HG02852 (cell line): ENCODE data around the gene CHRNB1.

Experiments used
- ATAC-seq: cut with Tn5 transposase; IDR thresholded peaks from one replicate; pipeline ENCODE4 v1.9.1; 2021; ENCODE audit warnings: mild to moderate bottlenecking, moderate library complexity; ENCODE audit not compliant: unreplicated experiment

CHRNB1 gene

GRCh38 chr17:7437369-7437863, 7.4 kb upstream of the CHRNB1 start:
- ATAC-seq, result no peak

GRCh38 chr17:7437950-7438614, 6.8 kb upstream of the CHRNB1 start:
- ATAC-seq, result no peak

- no peak for ATAC-seq
Observed at GRCh38 chr17:7438656-7439460, 6.0 kb upstream of the CHRNB1 start.

GRCh38 chr17:7439462-7440112, 5.3 kb upstream of the CHRNB1 start, which contains the start of gene FGF11:
Gene FGF11 (plus strand): TSS chr17:7439512. CDS start chr17:7439621, 109 bp downstream.
- ATAC-seq, result no peak

GRCh38 chr17:7440113-7440833, 4.6 kb upstream of the CHRNB1 start:
- no peak for ATAC-seq

GRCh38 chr17:7440834-7441195, 4.0 kb upstream of the CHRNB1 start:
- ATAC-seq, result no peak

- no peak for ATAC-seq
Observed at GRCh38 chr17:7441266-7441665, 3.6 kb upstream of the CHRNB1 start.

- no peak for ATAC-seq
Observed at GRCh38 chr17:7442142-7442541, 2.7 kb upstream of the CHRNB1 start.

GRCh38 chr17:7443499-7444485, 1.1 kb upstream of the CHRNB1 start:
- ATAC-seq, result no peak

GRCh38 chr17:7445619-7445968, 733 bp downstream of the CHRNB1 start:
- ATAC-seq, result no peak

- ATAC-seq, result no peak
Observed at GRCh38 chr17:7448461-7448860, 3.6 kb downstream of the CHRNB1 start.

GRCh38 chr17:7459961-7460545, 15.2 kb downstream of the CHRNB1 start:
- ATAC-seq, result no peak

GRCh38 chr17:7460850-7461660, 16.2 kb downstream of the CHRNB1 start:
- ATAC-seq, result no peak

- ATAC-seq, result no peak
Observed at GRCh38 chr17:7462474-7463371, 17.9 kb downstream of the CHRNB1 start.

- ATAC-seq, result no peak
Observed at GRCh38 chr17:7463372-7463846, 18.5 kb downstream of the CHRNB1 start.

- no peak for ATAC-seq
Observed at GRCh38 chr17:7464081-7464480, 19.2 kb downstream of the CHRNB1 start.

GRCh38 chr17:7465597-7466275, 20.9 kb downstream of the CHRNB1 start:
- ATAC-seq, result no peak
